Smooth muscle cell (in vitro differentiated cells): ENCODE measurements around the gene AP1G1. TPM values are rescaled to one million over a fixed set of nuclear protein-coding genes. Genes with fewer than 3 reads are reported as not detected.

Source experiments
- DNase-seq: peaks from one replicate; lab custom pipeline; 2025; ENCODE audit not compliant: unreplicated experiment; lab: John Stamatoyannopoulos, UW
- H2AFZ ChIP-seq: fragments of 200-600 bp; sonication (generic); 2 replicates; pipeline ENCODE4 v1.6.0; 2016; ENCODE audit warnings: antibody characterized with exemption, low read depth, mild to moderate bottlenecking
- H3F3A ChIP-seq: fragments of 200-600 bp; sonication (generic); 2 replicates; pipeline ENCODE4 v1.6.0; 2017; ENCODE audit warnings: antibody characterized with exemption, low read depth
- H3K27ac ChIP-seq: fragments of 200-600 bp; sonication (generic); 2 replicates; pipeline ENCODE4 v1.5.1; 2016; ENCODE audit warnings: low read depth, mild to moderate bottlenecking
- H3K27me3 ChIP-seq: fragments of 200-600 bp; sonication (generic); 2 replicates; pipeline ENCODE4 v1.6.1; 2016; ENCODE audit warnings: low read depth, mild to moderate bottlenecking
- H3K36me3 ChIP-seq: fragments of 200-600 bp; sonication (generic); 2 replicates; pipeline ENCODE4 v1.5.1; 2016; ENCODE audit warnings: low read depth
- H3K4me1 ChIP-seq: fragments of 200-600 bp; sonication (generic); 2 replicates; pipeline ENCODE4 v1.5.1; 2016; ENCODE audit warnings: low read depth
- H3K4me2 ChIP-seq: fragments of 200-600 bp; sonication (generic); 2 replicates; pipeline ENCODE4 v1.6.0; 2016; ENCODE audit warnings: mild to moderate bottlenecking
- H3K4me3 ChIP-seq: fragments of 200-600 bp; sonication (generic); 2 replicates; pipeline ENCODE4 v1.5.1; 2016; ENCODE audit warnings: mild to moderate bottlenecking
- H3K79me2 ChIP-seq: fragments of 200-600 bp; sonication (generic); 2 replicates; pipeline ENCODE4 v1.6.0; 2016; ENCODE audit warnings: low read depth, mild to moderate bottlenecking
- H3K9ac ChIP-seq: fragments of 200-600 bp; sonication (generic); 2 replicates; pipeline ENCODE4 v1.6.0; 2016; ENCODE audit warnings: low read depth
- H3K9me3 ChIP-seq: fragments of 200-600 bp; sonication (generic); replicated peaks from 2 replicates; pipeline ENCODE4 v1.5.1; 2016; ENCODE audit warnings: low read depth
- H4K20me1 ChIP-seq: fragments of 200-600 bp; sonication (generic); 2 replicates; pipeline ENCODE4 v1.6.0; 2016; ENCODE audit warnings: low read depth
- WGBS: methylation state at CpG from one replicate; pipeline ENCODE4 v1.1.7; 2016; ENCODE audit warnings: low lambda C conversion rate; 5-methylcytosine and 5-hydroxymethylcytosine counted together
- polyA plus RNA-seq: library from polyadenylated mRNA; unstranded; fragments of >200 nt; fragmentation: Nextera tagmentation; extraction: Ambion mirVana; gene quantifications from 2 replicates; pipeline ENCODE4 v1.2.1, GENCODE V29; 2016
- total RNA-seq: library from RNA; depleted of rRNA; stranded (reverse); fragments of >200 nt; gene quantifications from 2 replicates; pipeline ENCODE4 v1.2.3, GENCODE V29; 2014
- TF ChIP-seq, protein P1 (sequence below): fragments of 200-600 bp; sonication (generic); IDR thresholded peaks from 2 replicates; pipeline ENCODE4 v1.5.1; 2017; ENCODE audit warnings: borderline replicate concordance, mild to moderate bottlenecking, antibody characterized with exemption; ENCODE audit not compliant: insufficient read depth, poor library complexity, severe bottlenecking

AP1G1 gene
- total and polyA plus RNA-seq, 2 experiments from 2014 or later, result 17.1 to 84.4 TPM

DNA sequence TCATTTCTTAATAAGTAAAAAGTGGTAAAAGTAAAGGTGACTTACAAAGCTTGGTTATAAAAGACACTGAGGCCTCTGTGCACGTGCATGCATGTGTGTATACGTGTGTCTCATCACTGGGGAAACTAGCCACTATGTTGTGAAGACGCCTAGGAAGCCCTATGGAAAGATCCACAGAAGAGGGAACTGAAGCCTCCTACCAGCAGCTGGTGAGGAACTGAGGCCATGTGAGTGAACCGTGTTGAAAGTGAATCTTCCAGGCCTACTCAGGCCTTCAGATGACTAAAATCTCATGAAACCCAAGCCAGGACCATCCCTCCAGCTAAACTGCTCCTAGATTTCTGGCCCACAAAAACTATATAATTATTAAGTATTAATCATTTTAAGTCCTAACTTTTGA lies 107.8 kb downstream of the AP1G1 start:
- TF ChIP-seq, protein P1, sequence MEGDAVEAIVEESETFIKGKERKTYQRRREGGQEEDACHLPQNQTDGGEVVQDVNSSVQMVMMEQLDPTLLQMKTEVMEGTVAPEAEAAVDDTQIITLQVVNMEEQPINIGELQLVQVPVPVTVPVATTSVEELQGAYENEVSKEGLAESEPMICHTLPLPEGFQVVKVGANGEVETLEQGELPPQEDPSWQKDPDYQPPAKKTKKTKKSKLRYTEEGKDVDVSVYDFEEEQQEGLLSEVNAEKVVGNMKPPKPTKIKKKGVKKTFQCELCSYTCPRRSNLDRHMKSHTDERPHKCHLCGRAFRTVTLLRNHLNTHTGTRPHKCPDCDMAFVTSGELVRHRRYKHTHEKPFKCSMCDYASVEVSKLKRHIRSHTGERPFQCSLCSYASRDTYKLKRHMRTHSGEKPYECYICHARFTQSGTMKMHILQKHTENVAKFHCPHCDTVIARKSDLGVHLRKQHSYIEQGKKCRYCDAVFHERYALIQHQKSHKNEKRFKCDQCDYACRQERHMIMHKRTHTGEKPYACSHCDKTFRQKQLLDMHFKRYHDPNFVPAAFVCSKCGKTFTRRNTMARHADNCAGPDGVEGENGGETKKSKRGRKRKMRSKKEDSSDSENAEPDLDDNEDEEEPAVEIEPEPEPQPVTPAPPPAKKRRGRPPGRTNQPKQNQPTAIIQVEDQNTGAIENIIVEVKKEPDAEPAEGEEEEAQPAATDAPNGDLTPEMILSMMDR, result no peak
- no peak for DNase-seq
- H4K20me1 ChIP-seq, result peaks cover 8% of the 10 kb centered on the region

DNA sequence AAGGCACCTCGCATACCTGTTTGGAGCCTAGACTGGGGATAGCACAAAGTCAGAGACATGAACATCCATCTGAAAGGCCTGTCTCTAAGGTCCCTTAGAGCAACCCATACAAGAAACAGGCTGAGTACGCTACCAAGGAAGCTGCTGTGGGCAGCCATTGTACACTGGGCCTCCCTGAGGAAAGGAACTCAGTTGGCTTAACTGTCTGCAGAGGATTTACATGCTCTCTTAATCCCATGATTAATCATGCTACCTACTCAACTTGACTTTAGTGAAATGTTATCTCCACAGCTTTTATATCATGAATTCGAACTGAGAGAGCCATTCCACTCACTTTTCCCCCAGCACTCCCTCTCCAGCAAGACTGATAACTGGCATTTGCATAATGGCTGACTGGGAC lies 110.1 kb downstream of the AP1G1 start:
- no peaks in the 10 kb centered on the region for H3F3A ChIP-seq
- no peak overlapping the region for H3K27ac ChIP-seq
- TF ChIP-seq, protein P1, result no peak
- WGBS, result 83% methylated on average over 3 of the region's 3 CpGs
- H2AFZ ChIP-seq, result no peak overlapping the region
- peaks cover 11% of the 10 kb centered on the region for H3K79me2 ChIP-seq
- no peaks in the 10 kb centered on the region for H3K9me3 ChIP-seq
- H4K20me1 ChIP-seq, result no peaks in the 10 kb centered on the region
- no peak overlapping the region for H3K4me3 ChIP-seq
- DNase-seq, result no peak
- no peak overlapping the region for H3K4me2 ChIP-seq
- no peaks in the 10 kb centered on the region for H3K36me3 ChIP-seq
- H3K9ac ChIP-seq, result no peak overlapping the region
- H3K4me1 ChIP-seq, result no peaks in the 10 kb centered on the region
- no peaks in the 10 kb centered on the region for H3K27me3 ChIP-seq

More for the DNA sequence above, 107.8 kb downstream of the AP1G1 start:
- 95% methylated on average over 4 of the region's 4 CpGs for WGBS
- Histone ChIP-seq H3K9me3 (no peaks in the 10 kb centered on the region), H3K27ac (no peak overlapping the region), H3K36me3 (no peaks in the 10 kb centered on the region), H3K79me2 (peaks cover 21% of the 10 kb centered on the region), H2AFZ (no peak overlapping the region), H3K4me2 (no peak overlapping the region), H3K4me1 (no peaks in the 10 kb centered on the region), H3K9ac (no peak overlapping the region), H3F3A (no peaks in the 10 kb centered on the region), H3K4me3 (no peak overlapping the region), H3K27me3 (no peaks in the 10 kb centered on the region)

DNA sequence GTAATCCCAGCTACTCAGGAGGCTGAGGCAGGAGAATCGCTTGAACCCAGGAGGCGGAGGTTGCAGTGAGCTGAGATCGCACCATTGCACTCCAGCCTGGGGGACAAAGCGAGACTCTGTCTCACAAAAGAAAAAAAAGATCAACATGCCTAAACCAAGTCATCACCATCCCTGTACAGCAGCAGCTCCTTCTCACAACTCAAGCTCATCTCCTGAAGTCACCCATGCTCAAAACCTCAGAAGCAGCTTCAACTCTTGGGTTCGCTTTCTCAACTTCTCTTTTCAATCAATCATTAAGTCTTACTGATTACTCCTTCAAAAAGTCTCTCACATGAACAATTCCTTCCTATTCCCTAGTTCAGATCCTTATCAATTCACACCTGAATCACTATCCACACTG lies 115.5 kb downstream of the AP1G1 start:
- 96% methylated on average over 5 of the region's 5 CpGs for WGBS
- no peak overlapping the region for H2AFZ ChIP-seq
- TF ChIP-seq, protein P1, result no peak
- no peaks in the 10 kb centered on the region for H3K36me3 ChIP-seq
- no peak overlapping the region for H3K27ac ChIP-seq
- H3K79me2 ChIP-seq, result no peaks in the 10 kb centered on the region
- no peak overlapping the region for H3K4me2 ChIP-seq
- no peaks in the 10 kb centered on the region for H3F3A ChIP-seq
- H4K20me1 ChIP-seq, result no peaks in the 10 kb centered on the region
- no peaks in the 10 kb centered on the region for H3K9me3 ChIP-seq
- no peak for DNase-seq
- H3K4me3 ChIP-seq, result no peak overlapping the region
- no peaks in the 10 kb centered on the region for H3K27me3 ChIP-seq
- H3K4me1 ChIP-seq, result no peaks in the 10 kb centered on the region
- no peak overlapping the region for H3K9ac ChIP-seq

DNA sequence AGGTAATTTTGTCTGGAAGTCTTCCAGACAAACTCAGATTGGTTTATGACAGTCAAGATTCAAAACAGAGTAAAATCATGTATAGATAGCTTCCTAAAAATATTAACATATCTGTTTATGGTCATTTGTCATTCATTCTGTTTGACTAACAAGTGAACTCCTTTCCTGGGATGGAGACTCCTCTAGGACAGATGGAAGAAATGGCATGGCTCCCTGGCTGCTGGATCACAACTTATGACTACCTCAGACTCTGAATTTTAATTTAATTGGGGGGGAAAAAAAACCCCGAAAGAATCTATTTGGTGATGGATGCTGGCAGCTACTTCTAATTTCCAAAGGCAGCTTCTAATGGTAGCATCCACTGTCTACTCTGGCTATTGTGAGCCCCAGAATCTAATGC lies 118.7 kb downstream of the AP1G1 start:
- no peak overlapping the region for H3K27ac ChIP-seq
- H3K27me3 ChIP-seq, result no peaks in the 10 kb centered on the region
- H3K4me3 ChIP-seq, result no peak overlapping the region
- no peak overlapping the region for H3K4me2 ChIP-seq
- no peaks in the 10 kb centered on the region for H3K9me3 ChIP-seq
- WGBS, result 60% methylated on average over 1 of the region's 1 CpG
- TF ChIP-seq, protein P1, result no peak
- no peaks in the 10 kb centered on the region for H3F3A ChIP-seq
- no peaks in the 10 kb centered on the region for H3K36me3 ChIP-seq
- no peaks in the 10 kb centered on the region for H3K4me1 ChIP-seq
- H2AFZ ChIP-seq, result no peak overlapping the region
- no peaks in the 10 kb centered on the region for H4K20me1 ChIP-seq
- no peak for DNase-seq
- no peaks in the 10 kb centered on the region for H3K79me2 ChIP-seq
- no peak overlapping the region for H3K9ac ChIP-seq
